Measurements from ENCODE around the gene MYG1. TPM values are rescaled to one million over a fixed set of nuclear protein-coding genes. Genes with fewer than 3 reads are reported as not detected.

MYG1 gene
- total and polyA plus RNA-seq, 2 of the 13 experiments (the other 11 are each of a cell fraction or from before 2014, with no cell fraction given), result 38.6 to 58.0 TPM

- CTCF ChIA-PET (ENCODE audit: low intra/inter-chr PET ratio, low total read pairs), result interaction anchor here (1.3 to 4.5 kb wide), 2 partner anchors 75 to 129 kb away, joined by 3 to 66 read pairs; no protein-coding TSS in a partner anchor
- Histone ChIP-seq H3K9ac (ENCODE audit: insufficient read depth, low read depth, low read length) (no peak overlapping the region), H3K27ac (ENCODE audit: extremely low read length, insufficient read depth, low read length) (no peak overlapping the region), H3K4me1 (ENCODE audit: insufficient read depth, low read length) (no peaks in the 10 kb centered on the region), H3K9me3 (ENCODE audit: low read length) (no peaks in the 10 kb centered on the region), H3K4me2 (ENCODE audit: low read depth, low read length) (no peak overlapping the region), H3K79me2 (ENCODE audit: insufficient read depth, low read length) (no peaks in the 10 kb centered on the region), H2AFZ (ENCODE audit: low read length) (no peak overlapping the region), H4K20me1 (ENCODE audit: insufficient read depth, low read length) (no peaks in the 10 kb centered on the region), H3K27me3 (ENCODE audit: control insufficient read depth in 1 of 2, insufficient read depth in 2 of 2, low read length in 2 of 2) (no peaks in the 10 kb centered on the region), H3K4me3 (replicated peaks in 1 of 3; ENCODE audit: insufficient read depth in 1 of 3, low read depth in 2 of 3, low read length in 3 of 3) (no peak overlapping the region), H3K36me3 (replicated peaks in 1 of 2; ENCODE audit: control insufficient read depth in 1 of 2, insufficient read depth in 2 of 2, low read length in 2 of 2) (peaks cover 21 to 62% of the 10 kb centered on the region in 2 experiments)
- TF ChIP-seq KLF12 (CRISPR knock-in tag; IDR thresholded peaks at IDR 0.05; ENCODE audit: borderline replicate concordance) (no peak), KAT7 (CRISPR knock-in tag; IDR thresholded peaks at IDR 0.05; ENCODE audit: borderline replicate concordance) (no peak), ZNF775 (CRISPR knock-in tag; IDR thresholded peaks at IDR 0.05; ENCODE audit: borderline replicate concordance) (no peak), ZMAT3 (CRISPR knock-in tag; conservative IDR thresholded peaks at IDR 0.05) (no peak), ZNF10 (CRISPR knock-in tag; IDR thresholded peaks at IDR 0.05; ENCODE audit: borderline replicate concordance, low read depth) (no peak), ZSCAN9 (CRISPR knock-in tag; IDR thresholded peaks at IDR 0.05; ENCODE audit: borderline replicate concordance) (no peak), ZMAT5 (CRISPR knock-in tag; IDR thresholded peaks at IDR 0.05; ENCODE audit: borderline replicate concordance, low read depth) (no peak), ZNF605 (CRISPR knock-in tag; IDR thresholded peaks at IDR 0.05) (no peak), ZNF703 (CRISPR knock-in tag; IDR thresholded peaks at IDR 0.05; ENCODE audit: borderline replicate concordance) (no peak)
- POLR2A ChIA-PET, result no interaction called here
- in situ Hi-C loops (cut with HindIII; ENCODE audit: extremely low pct_ligation_motif_present, low pct_unique_long_range_greater_than_20kb) (loop anchor here (5.0 kb wide), 1 partner anchor 76 kb away; no protein-coding TSS in a partner anchor), intact Hi-C loops (cut with micrococcal nuclease; ENCODE audit: unreplicated experiment) (loop anchor here (5.0 kb wide), 1 partner anchor 131 kb away; no protein-coding TSS in a partner anchor)
- ATAC-seq (no peak), FAIRE-seq (no peak), DNase-seq (ENCODE audit: low spot score) (no peak)
- 98% methylated on average over 4 of the region's 6 CpGs for WGBS (ENCODE audit: low lambda C conversion rate)
- no TSS peak for BruUV-seq (replicated peaks)
These were observed 11.2 kb upstream of the MYG1 start for GRCh38 chr12:53288322-53288721.

Measured in HepG2 (cell line).